ENCODE data around the gene CDH12.

Gene CDH12

DNA sequence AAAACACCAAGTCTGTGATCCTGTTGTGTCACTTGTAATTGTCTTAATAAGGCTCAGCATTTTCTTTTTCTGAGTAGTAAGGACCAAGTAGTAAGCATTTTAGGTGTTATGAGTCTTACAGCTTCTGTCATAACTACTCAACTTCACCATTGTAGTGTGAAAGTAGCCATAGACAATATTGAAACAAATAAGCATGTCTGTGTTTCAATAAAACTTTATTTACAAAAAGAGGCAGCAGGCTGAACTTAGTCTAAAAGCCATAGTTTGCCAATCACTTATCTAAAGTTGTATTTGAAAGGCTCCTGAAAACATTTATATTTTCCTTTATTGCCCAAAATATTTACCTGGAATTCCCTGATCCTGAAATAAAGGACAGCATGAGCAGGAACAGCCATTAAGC is 796.1 kb downstream of the CDH12 start:
- Histone ChIP-seq H3K4me3 (replicated peaks; ENCODE audit: insufficient read depth, low read length) (no peak overlapping the region), H3K27me3 (ENCODE audit: insufficient read depth, poor library complexity, severe bottlenecking) (no peaks in the 10 kb centered on the region), H3K27ac (replicated peaks) (no peak overlapping the region)
- DNase-seq (ENCODE audit: low read depth in 1 of 2, low spot score in 1 of 2) = no peak
- TF ChIP-seq GABPA (IDR thresholded peaks at IDR 0.05; ENCODE audit: low read depth) (no peak), POLR2AphosphoS5 (IDR thresholded peaks at IDR 0.05; ENCODE audit: low read depth) (no peak), SPI1 (IDR thresholded peaks at IDR 0.05; ENCODE audit: borderline replicate concordance, low read depth) (no peak)
- TF ChIP-seq, protein P1, sequence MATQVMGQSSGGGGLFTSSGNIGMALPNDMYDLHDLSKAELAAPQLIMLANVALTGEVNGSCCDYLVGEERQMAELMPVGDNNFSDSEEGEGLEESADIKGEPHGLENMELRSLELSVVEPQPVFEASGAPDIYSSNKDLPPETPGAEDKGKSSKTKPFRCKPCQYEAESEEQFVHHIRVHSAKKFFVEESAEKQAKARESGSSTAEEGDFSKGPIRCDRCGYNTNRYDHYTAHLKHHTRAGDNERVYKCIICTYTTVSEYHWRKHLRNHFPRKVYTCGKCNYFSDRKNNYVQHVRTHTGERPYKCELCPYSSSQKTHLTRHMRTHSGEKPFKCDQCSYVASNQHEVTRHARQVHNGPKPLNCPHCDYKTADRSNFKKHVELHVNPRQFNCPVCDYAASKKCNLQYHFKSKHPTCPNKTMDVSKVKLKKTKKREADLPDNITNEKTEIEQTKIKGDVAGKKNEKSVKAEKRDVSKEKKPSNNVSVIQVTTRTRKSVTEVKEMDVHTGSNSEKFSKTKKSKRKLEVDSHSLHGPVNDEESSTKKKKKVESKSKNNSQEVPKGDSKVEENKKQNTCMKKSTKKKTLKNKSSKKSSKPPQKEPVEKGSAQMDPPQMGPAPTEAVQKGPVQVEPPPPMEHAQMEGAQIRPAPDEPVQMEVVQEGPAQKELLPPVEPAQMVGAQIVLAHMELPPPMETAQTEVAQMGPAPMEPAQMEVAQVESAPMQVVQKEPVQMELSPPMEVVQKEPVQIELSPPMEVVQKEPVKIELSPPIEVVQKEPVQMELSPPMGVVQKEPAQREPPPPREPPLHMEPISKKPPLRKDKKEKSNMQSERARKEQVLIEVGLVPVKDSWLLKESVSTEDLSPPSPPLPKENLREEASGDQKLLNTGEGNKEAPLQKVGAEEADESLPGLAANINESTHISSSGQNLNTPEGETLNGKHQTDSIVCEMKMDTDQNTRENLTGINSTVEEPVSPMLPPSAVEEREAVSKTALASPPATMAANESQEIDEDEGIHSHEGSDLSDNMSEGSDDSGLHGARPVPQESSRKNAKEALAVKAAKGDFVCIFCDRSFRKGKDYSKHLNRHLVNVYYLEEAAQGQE (IDR thresholded peaks at IDR 0.05; ENCODE audit: insufficient replicate concordance, low read depth) = no peak
- TF ChIP-seq, protein P2, sequence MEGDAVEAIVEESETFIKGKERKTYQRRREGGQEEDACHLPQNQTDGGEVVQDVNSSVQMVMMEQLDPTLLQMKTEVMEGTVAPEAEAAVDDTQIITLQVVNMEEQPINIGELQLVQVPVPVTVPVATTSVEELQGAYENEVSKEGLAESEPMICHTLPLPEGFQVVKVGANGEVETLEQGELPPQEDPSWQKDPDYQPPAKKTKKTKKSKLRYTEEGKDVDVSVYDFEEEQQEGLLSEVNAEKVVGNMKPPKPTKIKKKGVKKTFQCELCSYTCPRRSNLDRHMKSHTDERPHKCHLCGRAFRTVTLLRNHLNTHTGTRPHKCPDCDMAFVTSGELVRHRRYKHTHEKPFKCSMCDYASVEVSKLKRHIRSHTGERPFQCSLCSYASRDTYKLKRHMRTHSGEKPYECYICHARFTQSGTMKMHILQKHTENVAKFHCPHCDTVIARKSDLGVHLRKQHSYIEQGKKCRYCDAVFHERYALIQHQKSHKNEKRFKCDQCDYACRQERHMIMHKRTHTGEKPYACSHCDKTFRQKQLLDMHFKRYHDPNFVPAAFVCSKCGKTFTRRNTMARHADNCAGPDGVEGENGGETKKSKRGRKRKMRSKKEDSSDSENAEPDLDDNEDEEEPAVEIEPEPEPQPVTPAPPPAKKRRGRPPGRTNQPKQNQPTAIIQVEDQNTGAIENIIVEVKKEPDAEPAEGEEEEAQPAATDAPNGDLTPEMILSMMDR (IDR thresholded peaks at IDR 0.05; ENCODE audit: insufficient read depth, low read length) = no peak

DNA sequence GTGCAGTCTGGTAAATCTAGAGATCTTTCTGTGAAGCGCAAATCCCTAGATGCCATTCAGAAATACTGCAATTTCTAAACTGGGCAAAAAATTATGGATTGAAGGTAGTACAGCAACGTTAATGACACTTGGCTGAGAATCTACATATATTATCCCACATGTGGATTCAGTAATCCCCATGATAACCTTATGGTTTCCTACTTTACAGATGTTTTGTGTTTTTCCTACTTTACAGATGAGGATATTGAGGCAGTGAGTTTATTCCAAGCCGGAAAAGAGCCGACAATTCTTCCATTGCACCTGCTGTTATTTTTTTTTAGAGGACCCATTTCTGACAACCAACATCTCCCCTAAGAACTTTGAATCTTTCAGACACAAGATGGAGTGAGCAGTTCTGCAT is 796.5 kb downstream of the CDH12 start:
- TF ChIP-seq, protein P2 (IDR thresholded peaks at IDR 0.05; ENCODE audit: insufficient read depth, low read length) = no peak
- TF ChIP-seq POLR2AphosphoS5 (IDR thresholded peaks at IDR 0.05; ENCODE audit: low read depth) = no peak
- TF ChIP-seq GABPA (IDR thresholded peaks at IDR 0.05; ENCODE audit: low read depth) = no peak
- no peak for TF ChIP-seq SPI1 (IDR thresholded peaks at IDR 0.05; ENCODE audit: borderline replicate concordance, low read depth)
- TF ChIP-seq, protein P1 (IDR thresholded peaks at IDR 0.05; ENCODE audit: insufficient replicate concordance, low read depth) = no peak
- no peaks in the 10 kb centered on the region for H3K27me3 ChIP-seq (ENCODE audit: insufficient read depth, poor library complexity, severe bottlenecking)
- DNase-seq (ENCODE audit: low read depth in 1 of 2, low spot score in 1 of 2) = no peak
- no peak overlapping the region for H3K4me3 ChIP-seq (replicated peaks; ENCODE audit: insufficient read depth, low read length)
- H3K27ac ChIP-seq (replicated peaks) = no peak overlapping the region

DNA sequence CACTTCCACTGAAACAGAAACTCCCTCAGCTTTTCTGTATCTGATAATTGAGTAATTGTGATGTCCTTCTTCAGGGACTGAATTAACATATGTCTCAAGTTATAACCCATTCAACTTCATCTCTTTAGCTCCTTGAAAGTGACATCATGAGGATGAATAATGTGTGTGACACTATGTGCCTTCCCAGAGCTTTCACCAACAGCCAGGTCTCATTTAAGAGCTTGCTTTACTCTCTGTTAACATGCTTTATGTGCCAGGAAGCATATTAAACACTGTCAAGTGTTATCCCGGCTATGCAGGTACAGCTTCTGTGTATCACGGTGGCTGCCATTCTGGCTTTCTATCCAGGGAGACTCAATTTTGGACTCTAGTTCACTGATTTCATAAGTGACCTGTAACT is 799.9 kb downstream of the CDH12 start:
- Histone ChIP-seq H3K27me3 (ENCODE audit: insufficient read depth, poor library complexity, severe bottlenecking) (no peaks in the 10 kb centered on the region), H3K4me3 (replicated peaks; ENCODE audit: insufficient read depth, low read length) (no peak overlapping the region), H3K27ac (replicated peaks) (no peak overlapping the region)
- TF ChIP-seq SPI1 (IDR thresholded peaks at IDR 0.05; ENCODE audit: borderline replicate concordance, low read depth) (no peak), POLR2AphosphoS5 (IDR thresholded peaks at IDR 0.05; ENCODE audit: low read depth) (no peak), GABPA (IDR thresholded peaks at IDR 0.05; ENCODE audit: low read depth) (no peak)
- DNase-seq (ENCODE audit: low read depth in 1 of 2, low spot score in 1 of 2) = no peak

DNA sequence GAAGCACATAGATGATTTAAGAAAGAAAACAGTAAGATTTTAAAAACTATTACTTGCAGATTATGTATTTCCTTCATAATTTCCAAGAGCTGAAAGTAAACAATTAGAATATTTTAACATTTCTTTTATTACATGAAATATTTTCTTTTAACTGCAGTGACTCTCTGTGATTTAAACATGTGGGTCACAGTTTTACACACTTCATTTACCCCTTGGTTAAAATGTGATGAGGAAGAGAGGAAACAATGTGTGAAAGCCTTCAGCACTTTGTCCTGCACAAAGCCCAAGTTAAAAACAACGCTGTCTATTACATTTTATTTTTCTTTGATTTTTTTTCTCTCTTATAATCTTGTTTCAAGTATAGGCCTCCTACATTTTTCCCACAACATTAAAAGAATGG is 801.3 kb downstream of the CDH12 start:
- DNase-seq (ENCODE audit: low read depth in 1 of 2, low spot score in 1 of 2) = no peak
- TF ChIP-seq, protein P2 (IDR thresholded peaks at IDR 0.05; ENCODE audit: insufficient read depth, low read length) = no peak
- TF ChIP-seq SPI1 (IDR thresholded peaks at IDR 0.05; ENCODE audit: borderline replicate concordance, low read depth) (no peak), POLR2AphosphoS5 (IDR thresholded peaks at IDR 0.05; ENCODE audit: low read depth) (no peak), GABPA (IDR thresholded peaks at IDR 0.05; ENCODE audit: low read depth) (no peak)
- TF ChIP-seq, protein P1 (IDR thresholded peaks at IDR 0.05; ENCODE audit: insufficient replicate concordance, low read depth) = no peak
- H3K4me3 ChIP-seq (replicated peaks; ENCODE audit: insufficient read depth, low read length) = no peak overlapping the region
- no peak overlapping the region for H3K27ac ChIP-seq (replicated peaks)
- no peaks in the 10 kb centered on the region for H3K27me3 ChIP-seq (ENCODE audit: insufficient read depth, poor library complexity, severe bottlenecking)
